Measurements from ENCODE around the gene BCAS3. TPM values are rescaled to one million over a fixed set of nuclear protein-coding genes. Genes with fewer than 3 reads are reported as not detected.

BCAS3 gene
- total RNA-seq, 4 donors from 2014 or later, result 20.7 to 76.3 (median 39.8) TPM

DNA sequence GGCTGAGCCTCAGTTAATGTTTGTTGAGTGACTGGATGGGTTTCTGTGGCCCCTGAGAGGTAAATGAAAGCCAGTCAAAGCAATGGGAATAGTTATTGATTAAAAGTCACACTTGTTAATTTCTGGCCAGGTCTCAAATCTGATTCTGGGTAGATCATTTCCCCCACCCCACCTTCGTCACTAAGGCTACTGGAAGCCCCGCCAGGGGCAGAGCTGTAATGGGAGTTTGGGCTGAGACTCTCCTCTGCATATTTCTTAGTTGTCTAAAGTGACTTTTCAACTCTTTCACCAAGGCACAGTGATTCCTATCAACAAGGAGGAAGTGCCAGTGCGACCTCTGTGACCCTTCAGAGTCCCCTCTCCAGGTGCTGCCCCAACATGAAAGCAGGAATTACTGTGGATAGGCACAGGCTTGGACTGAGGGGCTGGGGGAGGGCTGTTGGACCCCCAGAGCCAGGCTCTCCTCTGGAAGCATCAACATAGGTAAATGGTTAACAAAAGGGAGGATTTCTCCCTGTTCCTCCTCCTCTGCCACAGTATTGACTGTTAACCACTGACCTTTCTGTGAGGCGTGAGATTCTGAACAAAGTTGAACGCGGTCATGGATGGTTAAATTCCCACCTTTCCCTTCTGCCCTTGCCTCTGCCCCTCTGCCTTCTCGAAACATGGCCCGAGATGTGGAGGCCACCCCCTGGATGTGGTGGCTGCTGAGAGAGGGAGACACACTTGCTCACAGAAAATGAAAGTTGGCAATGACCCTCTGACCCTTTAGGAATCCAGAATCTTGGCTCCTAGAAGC, 701.2 kb downstream of the BCAS3 start:
- Histone ChIP-seq H3K36me3 (no peaks in the 10 kb centered on the region), H3K27ac (no peak overlapping the region), H3K27me3 (no peaks in the 10 kb centered on the region), H3K9me3 (no peaks in the 10 kb centered on the region), H3K4me3 (no peak overlapping the region), H3K4me1 (no peaks in the 10 kb centered on the region)
- in situ Hi-C loops (cut with MboI; ENCODE audit: low pct_ligation_motif_present in 1 of 4, low pct_unique_long_range_greater_than_20kb in 1 of 4, low sequenced_read_pairs in 3 of 4) (loop anchor here (25.0 kb wide), 5 partner anchors 142 to 667 kb away; no protein-coding TSS in a partner anchor), intact Hi-C loops (cut with DNase I; ENCODE audit: low total_unique reads) (no loop called here)
- TF ChIP-seq POLR2A (IDR thresholded peaks at IDR 0.05) (no peak), EP300 (IDR thresholded peaks at IDR 0.05; ENCODE audit: low read depth) (no peak), POLR2AphosphoS5 (IDR thresholded peaks at IDR 0.05) (no peak)
- TF ChIP-seq, protein P1, sequence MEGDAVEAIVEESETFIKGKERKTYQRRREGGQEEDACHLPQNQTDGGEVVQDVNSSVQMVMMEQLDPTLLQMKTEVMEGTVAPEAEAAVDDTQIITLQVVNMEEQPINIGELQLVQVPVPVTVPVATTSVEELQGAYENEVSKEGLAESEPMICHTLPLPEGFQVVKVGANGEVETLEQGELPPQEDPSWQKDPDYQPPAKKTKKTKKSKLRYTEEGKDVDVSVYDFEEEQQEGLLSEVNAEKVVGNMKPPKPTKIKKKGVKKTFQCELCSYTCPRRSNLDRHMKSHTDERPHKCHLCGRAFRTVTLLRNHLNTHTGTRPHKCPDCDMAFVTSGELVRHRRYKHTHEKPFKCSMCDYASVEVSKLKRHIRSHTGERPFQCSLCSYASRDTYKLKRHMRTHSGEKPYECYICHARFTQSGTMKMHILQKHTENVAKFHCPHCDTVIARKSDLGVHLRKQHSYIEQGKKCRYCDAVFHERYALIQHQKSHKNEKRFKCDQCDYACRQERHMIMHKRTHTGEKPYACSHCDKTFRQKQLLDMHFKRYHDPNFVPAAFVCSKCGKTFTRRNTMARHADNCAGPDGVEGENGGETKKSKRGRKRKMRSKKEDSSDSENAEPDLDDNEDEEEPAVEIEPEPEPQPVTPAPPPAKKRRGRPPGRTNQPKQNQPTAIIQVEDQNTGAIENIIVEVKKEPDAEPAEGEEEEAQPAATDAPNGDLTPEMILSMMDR (IDR thresholded peaks at IDR 0.05), result no peak
- 65 to 82% methylated on average over 4 to 8 of the region's 8 CpGs for WGBS, 2 donors (ENCODE audit: low coverage in 1 of 2)
- no peak for DNase-seq

DNA sequence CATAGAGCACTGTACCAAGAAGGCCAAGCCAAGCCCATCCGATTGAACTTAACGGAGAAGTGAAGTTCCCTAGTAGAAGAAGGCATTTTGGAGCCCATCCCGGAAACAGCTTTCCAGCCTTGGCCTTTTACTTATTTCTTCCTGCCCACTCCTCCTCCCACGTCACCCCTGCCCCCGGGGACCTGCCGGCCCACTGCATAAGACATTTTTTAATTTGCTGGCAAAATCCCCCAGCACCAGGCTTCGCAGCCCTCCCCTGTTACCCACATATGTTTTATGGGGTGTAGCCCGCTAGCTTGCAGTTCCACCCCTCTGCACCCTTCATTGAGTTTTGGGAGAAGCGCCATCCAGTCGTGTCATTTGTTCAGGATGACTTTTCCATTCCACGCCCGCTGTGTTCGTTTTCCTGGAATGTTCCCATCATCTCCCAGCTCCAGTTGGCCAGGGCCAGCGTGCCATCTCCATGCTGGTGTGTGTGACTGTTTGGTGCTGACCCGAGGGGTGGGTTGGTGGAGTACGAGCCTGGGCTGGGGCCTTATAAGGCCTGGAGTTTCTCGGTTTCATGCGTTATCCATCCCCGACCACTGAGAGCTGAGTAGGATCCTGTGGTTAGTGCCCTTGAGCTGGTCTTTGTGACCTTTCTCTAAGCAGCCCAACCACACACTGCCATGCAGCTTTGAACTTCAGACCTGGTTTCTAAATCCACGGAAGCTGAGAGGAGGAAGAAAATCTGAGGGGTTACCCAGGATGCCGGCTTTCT, 702.0 kb downstream of the BCAS3 start:
- no peaks in the 10 kb centered on the region for H3K36me3 ChIP-seq
- TF ChIP-seq POLR2A (IDR thresholded peaks at IDR 0.05) (no peak), EP300 (IDR thresholded peaks at IDR 0.05; ENCODE audit: low read depth) (no peak), POLR2AphosphoS5 (IDR thresholded peaks at IDR 0.05) (no peak)
- TF ChIP-seq, protein P1 (IDR thresholded peaks at IDR 0.05), result no peak
- in situ Hi-C loops (cut with MboI; ENCODE audit: low pct_ligation_motif_present in 1 of 4, low pct_unique_long_range_greater_than_20kb in 1 of 4, low sequenced_read_pairs in 3 of 4) (loop anchor here (10.0 to 25.0 kb wide), 6 partner anchors 142 to 667 kb away; no protein-coding TSS in a partner anchor), intact Hi-C loops (cut with DNase I; ENCODE audit: low total_unique reads) (no loop called here)
- no peaks in the 10 kb centered on the region for H3K4me1 ChIP-seq
- no peak overlapping the region for H3K27ac ChIP-seq
- DNase-seq, result no peak
- H3K4me3 ChIP-seq, result no peak overlapping the region
- H3K27me3 ChIP-seq, result no peaks in the 10 kb centered on the region
- no peaks in the 10 kb centered on the region for H3K9me3 ChIP-seq
- 83 to 90% methylated on average over 7 to 21 of the region's 21 CpGs for WGBS, 2 donors (ENCODE audit: low coverage in 1 of 2)

DNA sequence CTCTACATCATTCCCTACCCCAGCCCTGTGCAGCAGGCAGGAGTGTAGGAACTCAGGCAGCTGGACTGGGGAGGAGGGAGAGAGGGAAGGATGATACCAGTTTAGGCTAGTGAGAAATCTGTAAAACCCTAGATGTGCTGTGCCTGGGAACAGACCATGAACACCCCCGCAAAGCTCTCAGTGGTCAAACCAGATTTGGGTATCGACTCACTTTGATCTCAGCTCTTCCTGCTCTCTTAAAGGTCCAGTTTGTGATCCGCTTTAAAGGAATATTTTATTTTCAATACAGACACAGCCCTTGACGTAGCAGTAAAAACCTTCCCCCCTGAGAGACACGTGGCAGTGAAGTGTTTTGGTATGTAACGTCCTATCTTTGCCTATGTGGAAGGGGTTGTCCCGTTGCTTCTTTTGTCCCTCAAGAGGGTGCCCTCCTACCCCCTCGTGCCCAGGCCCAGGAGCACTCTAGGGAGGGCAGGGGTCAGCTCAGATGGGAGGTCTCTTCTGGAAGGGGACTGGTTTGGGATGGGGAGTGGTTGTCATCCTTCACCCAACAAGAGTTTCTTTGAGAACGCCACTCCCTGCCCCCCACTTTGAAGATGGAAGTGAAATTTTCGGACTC, 702.7 kb downstream of the BCAS3 start:
- Histone ChIP-seq H3K4me3 (no peak overlapping the region), H3K4me1 (no peaks in the 10 kb centered on the region), H3K36me3 (no peaks in the 10 kb centered on the region), H3K27me3 (no peaks in the 10 kb centered on the region), H3K27ac (no peak overlapping the region), H3K9me3 (no peaks in the 10 kb centered on the region)
- DNase-seq, result no peak
- in situ Hi-C loops (cut with MboI; ENCODE audit: low pct_ligation_motif_present in 1 of 4, low pct_unique_long_range_greater_than_20kb in 1 of 4, low sequenced_read_pairs in 3 of 4) (loop anchor here (10.0 to 25.0 kb wide), 6 partner anchors 143 to 668 kb away; no protein-coding TSS in a partner anchor), intact Hi-C loops (cut with DNase I; ENCODE audit: low total_unique reads) (no loop called here)
- WGBS, 2 donors (ENCODE audit: low coverage in 1 of 2), result 83% methylated on average over 10 of the region's 10 CpGs; no CpG with 5 or more reads in 1 of the 2 donors
- TF ChIP-seq, protein P1 (IDR thresholded peaks at IDR 0.05), result no peak
- TF ChIP-seq EP300 (IDR thresholded peaks at IDR 0.05; ENCODE audit: low read depth) (no peak), POLR2AphosphoS5 (IDR thresholded peaks at IDR 0.05) (no peak)

Data from transverse colon (tissue), 4 donors.